HepG2 (cell line): ENCODE results near the gene RNASE13. TPM values are rescaled to one million over a fixed set of nuclear protein-coding genes. Genes with fewer than 3 reads are reported as not detected.

Source experiments
- BCLAF1 ChIP-seq: fragments of 450-650 bp; IDR thresholded peaks from 2 replicates; pipeline ENCODE4 v1.6.1; 2017; ENCODE audit warnings: mild to moderate bottlenecking
- BHLHE40 ChIP-seq: IDR thresholded peaks from 2 replicates; pipeline ENCODE4 v1.6.1; 2011; ENCODE audit warnings: low read length, improper control_type of control experiment
- GZF1 ChIP-seq: sonication (generic); formaldehyde crosslinking; IDR thresholded peaks from 2 replicates; pipeline ENCODE4 v1.5.1; 2020; ENCODE audit warnings: mild to moderate bottlenecking, missing genetic modification reagents
- JUN ChIP-seq: sonication (generic); formaldehyde crosslinking; IDR thresholded peaks from 2 replicates; pipeline ENCODE4 v1.4.0; 2020; ENCODE audit warnings: mild to moderate bottlenecking, missing genetic modification reagents
- KDM6A ChIP-seq: IDR thresholded peaks from 2 replicates; pipeline ENCODE4 v1.6.1; 2016; ENCODE audit warnings: low read depth
- NBN ChIP-seq: fragments of 450-650 bp; conservative IDR thresholded peaks from 2 replicates; pipeline ENCODE4 v1.6.1; 2017
- NCOA2 ChIP-seq: sonication (generic); formaldehyde crosslinking; IDR thresholded peaks from 2 replicates; pipeline ENCODE4 v1.8.0; 2022; ENCODE audit warnings: inconsistent platforms
- NFKBIZ ChIP-seq: IDR thresholded peaks from 2 replicates; pipeline ENCODE4 v1.6.1; 2018; ENCODE audit warnings: missing genetic modification reagents, missing compliant biosample characterization
- RCOR2 ChIP-seq: IDR thresholded peaks from 2 replicates; pipeline ENCODE4 v1.6.1; 2016; ENCODE audit warnings: missing biosample characterization, missing genetic modification reagents
- SATB2 ChIP-seq: sonication (generic); formaldehyde crosslinking; IDR thresholded peaks from 2 replicates; pipeline ENCODE4 v1.5.0; 2020; ENCODE audit warnings: missing genetic modification reagents
- SETDB1 ChIP-seq: sonication (generic); formaldehyde crosslinking; IDR thresholded peaks from 2 replicates; pipeline ENCODE4 v1.5.1; 2020; ENCODE audit warnings: missing genetic modification reagents, mild to moderate bottlenecking, borderline replicate concordance
- SRF ChIP-seq: IDR thresholded peaks from 2 replicates; pipeline ENCODE4 v1.6.1; 2011; ENCODE audit warnings: mild to moderate bottlenecking, low read depth, low read length, moderate library complexity
- STAG1 ChIP-seq: sonication (generic); formaldehyde crosslinking; IDR thresholded peaks from 2 replicates; pipeline ENCODE4 v1.4.0; 2020; ENCODE audit warnings: missing genetic modification reagents
- ZFAT ChIP-seq: sonication (generic); formaldehyde crosslinking; conservative IDR thresholded peaks from 2 replicates; pipeline ENCODE4 v1.8.1; 2023; ENCODE audit warnings: missing genetic modification reagents, inconsistent platforms
- ZNF614 ChIP-seq: IDR thresholded peaks from 2 replicates; pipeline ENCODE4 v1.6.1; 2018; ENCODE audit warnings: missing biosample characterization, missing genetic modification reagents, inconsistent platforms, borderline replicate concordance
- ZNF737 ChIP-seq: sonication (generic); formaldehyde crosslinking; IDR thresholded peaks from 2 replicates; pipeline ENCODE4 v1.5.0; 2020; ENCODE audit warnings: missing genetic modification reagents, mild to moderate bottlenecking, borderline replicate concordance
- ZNF75D ChIP-seq: sonication (generic); formaldehyde crosslinking; IDR thresholded peaks from 2 replicates; pipeline ENCODE4 v1.8.1; 2023; ENCODE audit warnings: missing genetic modification reagents, mild to moderate bottlenecking, borderline replicate concordance
- polyA plus RNA-seq, 8 experiments: library from polyadenylated mRNA; depleted of rRNA in 3 of 8; stranded (reverse) in 7 of 8; unstranded in 1 of 8; fragments of >200 nt; fragmentation: Illumina TruSeq in 4 of 8; extraction: Trizol in 4 of 8; gene quantifications; 2 replicates each; pipeline versions ENCODE4 v1.2.1 to v1.2.3, GENCODE V29; 2011 to 2016; ENCODE audit warnings: low read depth in 4 of 8, missing spikeins in 1 of 8, mixed read lengths in 1 of 8; ENCODE audit not compliant: insufficient read depth in 1 of 8
- total RNA-seq, 5 experiments: library from RNA; depleted of rRNA; stranded (reverse); fragments of >200 nt; fragmentation: Illumina TruSeq; extraction: Trizol; gene quantifications; 2 replicates each; pipeline ENCODE4 v1.2.3, GENCODE V29; 2016; ENCODE audit warnings: low read depth in 1 of 5
- TF ChIP-seq, protein P1 (sequence below): sonication (generic); formaldehyde crosslinking; IDR thresholded peaks from 2 replicates; pipeline ENCODE4 v1.4.0; 2020; ENCODE audit warnings: low read depth, missing genetic modification reagents
- TF ChIP-seq, protein P2 (sequence below): sonication (generic); formaldehyde crosslinking; IDR thresholded peaks from 2 replicates; pipeline ENCODE4 v1.5.0; 2020; ENCODE audit warnings: mild to moderate bottlenecking, missing genetic modification reagents

The RNASE13 gene
- total and polyA plus RNA-seq, 2 of the 13 experiments (the other 11 are each of a cell fraction or from before 2014, with no cell fraction given) = 1.0 TPM; not detected in 1

GRCh38 chr14:21069388-21070082, 34.9 kb upstream of the RNASE13 start (continued):
- TF ChIP-seq NBN (no peak), STAG1 (CRISPR knock-in tag) (no peak), SATB2 (CRISPR knock-in tag) (no peak), RCOR2 (no peak), BHLHE40 (no peak), NFKBIZ (CRISPR knock-in tag) (no peak; the same call in 1 of the 2 replicates), JUN (CRISPR knock-in tag) (peak; percentile 44; the same call in 1 of the 2 replicates), KDM6A (CRISPR knock-in tag) (no peak), ZNF737 (0 out of 2 replicates have a peak, but pooled peaks have one; percentile 41), ZNF614 (no peak), GZF1 (CRISPR knock-in tag) (peak; percentile 26; the same call in 1 of the 2 replicates), SETDB1 (no peak), BCLAF1 (no peak), ZFAT (no peak), SRF (no peak), NCOA2 (CRISPR knock-in tag) (peak; percentile 54; the same call in 1 of the 2 replicates), ZNF75D (no peak)
- TF ChIP-seq, protein P1, sequence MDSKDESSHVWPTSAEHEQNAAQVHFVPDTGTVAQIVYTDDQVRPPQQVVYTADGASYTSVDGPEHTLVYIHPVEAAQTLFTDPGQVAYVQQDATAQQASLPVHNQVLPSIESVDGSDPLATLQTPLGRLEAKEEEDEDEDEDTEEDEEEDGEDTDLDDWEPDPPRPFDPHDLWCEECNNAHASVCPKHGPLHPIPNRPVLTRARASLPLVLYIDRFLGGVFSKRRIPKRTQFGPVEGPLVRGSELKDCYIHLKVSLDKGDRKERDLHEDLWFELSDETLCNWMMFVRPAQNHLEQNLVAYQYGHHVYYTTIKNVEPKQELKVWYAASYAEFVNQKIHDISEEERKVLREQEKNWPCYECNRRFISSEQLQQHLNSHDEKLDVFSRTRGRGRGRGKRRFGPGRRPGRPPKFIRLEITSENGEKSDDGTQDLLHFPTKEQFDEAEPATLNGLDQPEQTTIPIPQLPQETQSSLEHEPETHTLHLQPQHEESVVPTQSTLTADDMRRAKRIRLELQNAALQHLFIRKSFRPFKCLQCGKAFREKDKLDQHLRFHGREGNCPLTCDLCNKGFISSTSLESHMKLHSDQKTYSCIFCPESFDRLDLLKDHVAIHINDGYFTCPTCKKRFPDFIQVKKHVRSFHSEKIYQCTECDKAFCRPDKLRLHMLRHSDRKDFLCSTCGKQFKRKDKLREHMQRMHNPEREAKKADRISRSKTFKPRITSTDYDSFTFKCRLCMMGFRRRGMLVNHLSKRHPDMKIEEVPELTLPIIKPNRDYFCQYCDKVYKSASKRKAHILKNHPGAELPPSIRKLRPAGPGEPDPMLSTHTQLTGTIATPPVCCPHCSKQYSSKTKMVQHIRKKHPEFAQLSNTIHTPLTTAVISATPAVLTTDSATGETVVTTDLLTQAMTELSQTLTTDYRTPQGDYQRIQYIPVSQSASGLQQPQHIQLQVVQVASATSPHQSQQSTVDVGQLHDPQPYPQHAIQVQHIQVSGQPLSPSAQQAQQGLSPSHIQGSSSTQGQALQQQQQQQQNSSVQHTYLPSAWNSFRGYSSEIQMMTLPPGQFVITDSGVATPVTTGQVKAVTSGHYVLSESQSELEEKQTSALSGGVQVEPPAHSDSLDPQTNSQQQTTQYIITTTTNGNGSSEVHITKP = no peak
- TF ChIP-seq, protein P2, sequence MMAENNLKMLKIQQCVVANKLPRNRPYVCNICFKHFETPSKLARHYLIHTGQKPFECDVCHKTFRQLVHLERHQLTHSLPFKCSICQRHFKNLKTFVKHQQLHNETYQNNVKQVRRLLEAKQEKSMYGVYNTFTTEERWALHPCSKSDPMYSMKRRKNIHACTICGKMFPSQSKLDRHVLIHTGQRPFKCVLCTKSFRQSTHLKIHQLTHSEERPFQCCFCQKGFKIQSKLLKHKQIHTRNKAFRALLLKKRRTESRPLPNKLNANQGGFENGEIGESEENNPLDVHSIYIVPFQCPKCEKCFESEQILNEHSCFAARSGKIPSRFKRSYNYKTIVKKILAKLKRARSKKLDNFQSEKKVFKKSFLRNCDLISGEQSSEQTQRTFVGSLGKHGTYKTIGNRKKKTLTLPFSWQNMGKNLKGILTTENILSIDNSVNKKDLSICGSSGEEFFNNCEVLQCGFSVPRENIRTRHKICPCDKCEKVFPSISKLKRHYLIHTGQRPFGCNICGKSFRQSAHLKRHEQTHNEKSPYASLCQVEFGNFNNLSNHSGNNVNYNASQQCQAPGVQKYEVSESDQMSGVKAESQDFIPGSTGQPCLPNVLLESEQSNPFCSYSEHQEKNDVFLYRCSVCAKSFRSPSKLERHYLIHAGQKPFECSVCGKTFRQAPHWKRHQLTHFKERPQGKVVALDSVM (CRISPR knock-in tag) = no peak
